Lower leg skin (tissue), 4 donors: ENCODE results near the gene FNDC3B. TPM values are rescaled to one million over a fixed set of nuclear protein-coding genes. Genes with fewer than 3 reads are reported as not detected.

Source experiments
- DNase-seq, 2 donors: peaks; one replicate each; pipeline ENCODE4 v3.0.0-alpha.2; 2019; ENCODE audit warnings: low spot score in 2 of 2
- H3K4me3 ChIP-seq: fragments of 200-600 bp; sonication (generic); 2 replicates; pipeline ENCODE4 v1.5.1; 2017; ENCODE audit warnings: mild to moderate bottlenecking, low read depth; ENCODE audit not compliant: poor library complexity, severe bottlenecking
- POLR2A ChIP-seq, 2 donors: fragments of 450-650 bp; IDR thresholded peaks; one replicate each; pipeline ENCODE4 v1.6.1; 2016 to 2017; ENCODE audit warnings: antibody characterized with exemption in 2 of 2, mild to moderate bottlenecking in 1 of 2, moderate library complexity in 1 of 2
- WGBS, 2 donors: methylation state at CpG; one replicate each; pipeline ENCODE4 v1.1.5; 2018; 5-methylcytosine and 5-hydroxymethylcytosine counted together
- intact Hi-C: fragments of 100-400 bp; cut with DNase I; formaldehyde crosslinking; loops from one replicate; pipeline ENCODE4 v1.15.0; 2023; ENCODE audit warnings: low total_unique reads
- total RNA-seq, 4 donors: library from RNA; depleted of rRNA; stranded (reverse); fragments of >200 nt; gene quantifications; one replicate each; pipeline ENCODE4 v1.1.0, GENCODE V29; 2016
- TF ChIP-seq, protein P1 (sequence below), 3 donors: fragments of 450-650 bp; IDR thresholded peaks; one replicate each; pipeline ENCODE4 v1.5.1; 2016; ENCODE audit warnings: antibody characterized with exemption in 3 of 3, mild to moderate bottlenecking in 3 of 3, moderate library complexity in 2 of 3

FNDC3B gene
- total RNA-seq, 4 donors from 2014 or later, result 22.9 to 39.3 (median 23.2) TPM

- 53 to 56% methylated on average over 4 of the region's 4 CpGs for WGBS, 2 donors
Observed at GRCh38 chr3:172159962-172160538, 120.7 kb downstream of the FNDC3B start.

GRCh38 chr3:172161133-172161789 lies 121.9 kb downstream of the FNDC3B start:
- H3K4me3 ChIP-seq, result no peak overlapping the region
- no peak for DNase-seq
- 86 to 88% methylated on average over 4 of the region's 4 CpGs for WGBS, 2 donors
- no peak for TF ChIP-seq POLR2A (IDR thresholded peaks at IDR 0.05)
- TF ChIP-seq, protein P1, sequence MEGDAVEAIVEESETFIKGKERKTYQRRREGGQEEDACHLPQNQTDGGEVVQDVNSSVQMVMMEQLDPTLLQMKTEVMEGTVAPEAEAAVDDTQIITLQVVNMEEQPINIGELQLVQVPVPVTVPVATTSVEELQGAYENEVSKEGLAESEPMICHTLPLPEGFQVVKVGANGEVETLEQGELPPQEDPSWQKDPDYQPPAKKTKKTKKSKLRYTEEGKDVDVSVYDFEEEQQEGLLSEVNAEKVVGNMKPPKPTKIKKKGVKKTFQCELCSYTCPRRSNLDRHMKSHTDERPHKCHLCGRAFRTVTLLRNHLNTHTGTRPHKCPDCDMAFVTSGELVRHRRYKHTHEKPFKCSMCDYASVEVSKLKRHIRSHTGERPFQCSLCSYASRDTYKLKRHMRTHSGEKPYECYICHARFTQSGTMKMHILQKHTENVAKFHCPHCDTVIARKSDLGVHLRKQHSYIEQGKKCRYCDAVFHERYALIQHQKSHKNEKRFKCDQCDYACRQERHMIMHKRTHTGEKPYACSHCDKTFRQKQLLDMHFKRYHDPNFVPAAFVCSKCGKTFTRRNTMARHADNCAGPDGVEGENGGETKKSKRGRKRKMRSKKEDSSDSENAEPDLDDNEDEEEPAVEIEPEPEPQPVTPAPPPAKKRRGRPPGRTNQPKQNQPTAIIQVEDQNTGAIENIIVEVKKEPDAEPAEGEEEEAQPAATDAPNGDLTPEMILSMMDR (IDR thresholded peaks at IDR 0.05), result no peak
- intact Hi-C loops, result no loop called here

More at GRCh38 chr3:172159962-172160538, 120.7 kb downstream of the FNDC3B start:
- H3K4me3 ChIP-seq, result no peak overlapping the region
- peak in 1 of 2 donors; percentile 46 for DNase-seq
- intact Hi-C loops, result no loop called here
- TF ChIP-seq POLR2A (IDR thresholded peaks at IDR 0.05), result no peak
- TF ChIP-seq, protein P1 (IDR thresholded peaks at IDR 0.05), result no peak

GRCh38 chr3:172161959-172162358 lies 122.6 kb downstream of the FNDC3B start:
- no peak for DNase-seq
- TF ChIP-seq, protein P1 (IDR thresholded peaks at IDR 0.05), result no peak
- TF ChIP-seq POLR2A (IDR thresholded peaks at IDR 0.05), result no peak
- intact Hi-C loops, result no loop called here
- 91 to 93% methylated on average over 9 of the region's 9 CpGs for WGBS, 2 donors
- no peak overlapping the region for H3K4me3 ChIP-seq

DNA sequence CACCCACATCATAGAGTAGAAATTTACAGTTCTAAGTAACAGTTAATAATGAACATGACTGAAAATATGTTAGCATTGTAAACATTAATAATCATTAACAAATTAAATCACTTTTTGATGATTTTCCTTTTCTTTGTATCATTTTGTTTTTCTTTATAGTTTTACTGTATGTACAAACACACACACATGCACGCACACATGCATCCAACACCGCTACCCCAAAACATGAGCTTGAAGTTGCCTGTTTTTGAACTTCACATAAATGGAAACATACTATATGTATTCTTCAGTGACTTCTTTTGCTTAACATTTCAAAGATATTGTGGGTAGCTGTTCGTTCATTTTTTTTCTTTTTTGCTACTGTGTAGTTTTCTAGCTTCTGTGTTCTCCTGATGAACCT lies 123.9 kb downstream of the FNDC3B start:
- no peak for DNase-seq
- H3K4me3 ChIP-seq, result no peak overlapping the region
- 89 to 92% methylated on average over 3 of the region's 3 CpGs for WGBS, 2 donors
- intact Hi-C loops, result no loop called here
- TF ChIP-seq, protein P1 (IDR thresholded peaks at IDR 0.05), result no peak
- TF ChIP-seq POLR2A (IDR thresholded peaks at IDR 0.05), result no peak

GRCh38 chr3:172164620-172165362 lies 125.4 kb downstream of the FNDC3B start:
- TF ChIP-seq, protein P1 (IDR thresholded peaks at IDR 0.05), result no peak
- TF ChIP-seq POLR2A (IDR thresholded peaks at IDR 0.05), result no peak
- no peak for DNase-seq
- intact Hi-C loops, result no loop called here
- WGBS, 2 donors, result 93 to 96% methylated on average over 6 of the region's 6 CpGs
- H3K4me3 ChIP-seq, result no peak overlapping the region
